Measurements from ENCODE around the gene GLT8D1. TPM values are rescaled to one million over a fixed set of nuclear protein-coding genes. Genes with fewer than 3 reads are reported as not detected.

The GLT8D1 gene
- total and polyA plus RNA-seq, 2 donors: 46.3 to 129 TPM

- Histone ChIP-seq H3K36me3 (ENCODE audit: insufficient read depth) (peaks cover 7% of the 10 kb centered on the region), H3K27ac (ENCODE audit: low read depth) (no peak overlapping the region), H3K4me1 (ENCODE audit: insufficient read depth) (no peaks in the 10 kb centered on the region), H3K4me3 (ENCODE audit: low read depth, low read length) (no peak overlapping the region)
- 96% methylated on average over 6 of the region's 6 CpGs for WGBS
- DNase-seq (ENCODE audit: extremely low spot score): no peak
Observed at GRCh38 chr3:52645549-52645948, 60.0 kb downstream of the GLT8D1 start.

Small RNAs within 50 kb of the gene (small RNA-seq; reads per million reads assigned to genes)
- gene AC006254.2 (not detected), gene RF00569 (3,314 reads per million, percentile 99 among the genes with 10 or more reads in this experiment), gene RF01183 (not detected), gene SNORD19 (0.15 reads per million), gene SNORD19B (not detected), gene SNORD69 (4,858 reads per million, percentile 100 among the genes with 10 or more reads in this experiment)

Other genes starting within 250 kb of the GLT8D1 start
- 73.5 TPM for gene STAB1, start 210.5 kb downstream of the GLT8D1 start, total RNA-seq
- 91.8 TPM for gene STAB1, start 210.5 kb downstream of the GLT8D1 start, polyA plus RNA-seq
- gene NT5DC2, start 171.9 kb downstream of the GLT8D1 start, total RNA-seq: 32.9 TPM
- gene NT5DC2, start 171.9 kb downstream of the GLT8D1 start, polyA plus RNA-seq: 63.8 TPM
- 5.7 TPM for gene UQCC5, start 169.2 kb downstream of the GLT8D1 start, total RNA-seq
- 38.4 TPM for gene UQCC5, start 169.2 kb downstream of the GLT8D1 start, polyA plus RNA-seq
- gene PBRM1, start 19.9 kb downstream of the GLT8D1 start, total RNA-seq: 125 TPM
- gene PBRM1, start 19.9 kb downstream of the GLT8D1 start, polyA plus RNA-seq: 25.1 TPM
- 163 TPM for gene GNL3, start 19.8 kb downstream of the GLT8D1 start, total RNA-seq
- 47.0 TPM for gene GNL3, start 19.8 kb downstream of the GLT8D1 start, polyA plus RNA-seq
- 52.0 TPM for gene SPCS1, start 315 bp upstream of the GLT8D1 start, total RNA-seq
- gene SPCS1, start 315 bp upstream of the GLT8D1 start, polyA plus RNA-seq: 152 TPM
- gene NEK4, start 65.1 kb upstream of the GLT8D1 start, total RNA-seq: 29.7 TPM
- gene NEK4, start 65.1 kb upstream of the GLT8D1 start, polyA plus RNA-seq: 11.5 TPM
- gene ITIH1, start 71.8 kb upstream of the GLT8D1 start, total RNA-seq: not detected
- gene ITIH1, start 71.8 kb upstream of the GLT8D1 start, polyA plus RNA-seq: 0.70 TPM
- gene ITIH3, start 89.0 kb upstream of the GLT8D1 start, total RNA-seq: 1.4 TPM
- 3.1 TPM for gene ITIH3, start 89.0 kb upstream of the GLT8D1 start, polyA plus RNA-seq
- 3.3 TPM for gene ITIH4, start 124.9 kb upstream of the GLT8D1 start, total RNA-seq
- gene ITIH4, start 124.9 kb upstream of the GLT8D1 start, polyA plus RNA-seq: 5.0 TPM
- gene MUSTN1, start 129.2 kb upstream of the GLT8D1 start, total RNA-seq: 2.9 TPM
- 44.5 TPM for gene MUSTN1, start 129.2 kb upstream of the GLT8D1 start, polyA plus RNA-seq
- 11.8 TPM for gene STIMATE, start 191.8 kb upstream of the GLT8D1 start, total RNA-seq
- 17.6 TPM for gene STIMATE, start 191.8 kb upstream of the GLT8D1 start, polyA plus RNA-seq

Measured in urinary bladder (tissue), 4 donors.